Fibroblast of skin of abdomen (primary cell): ENCODE data around the gene COX6B2.

Source experiments
- DNase-seq: peaks from one replicate; pipeline ENCODE4 v3.0.0-alpha.2; 2013

Gene COX6B2

DNA sequence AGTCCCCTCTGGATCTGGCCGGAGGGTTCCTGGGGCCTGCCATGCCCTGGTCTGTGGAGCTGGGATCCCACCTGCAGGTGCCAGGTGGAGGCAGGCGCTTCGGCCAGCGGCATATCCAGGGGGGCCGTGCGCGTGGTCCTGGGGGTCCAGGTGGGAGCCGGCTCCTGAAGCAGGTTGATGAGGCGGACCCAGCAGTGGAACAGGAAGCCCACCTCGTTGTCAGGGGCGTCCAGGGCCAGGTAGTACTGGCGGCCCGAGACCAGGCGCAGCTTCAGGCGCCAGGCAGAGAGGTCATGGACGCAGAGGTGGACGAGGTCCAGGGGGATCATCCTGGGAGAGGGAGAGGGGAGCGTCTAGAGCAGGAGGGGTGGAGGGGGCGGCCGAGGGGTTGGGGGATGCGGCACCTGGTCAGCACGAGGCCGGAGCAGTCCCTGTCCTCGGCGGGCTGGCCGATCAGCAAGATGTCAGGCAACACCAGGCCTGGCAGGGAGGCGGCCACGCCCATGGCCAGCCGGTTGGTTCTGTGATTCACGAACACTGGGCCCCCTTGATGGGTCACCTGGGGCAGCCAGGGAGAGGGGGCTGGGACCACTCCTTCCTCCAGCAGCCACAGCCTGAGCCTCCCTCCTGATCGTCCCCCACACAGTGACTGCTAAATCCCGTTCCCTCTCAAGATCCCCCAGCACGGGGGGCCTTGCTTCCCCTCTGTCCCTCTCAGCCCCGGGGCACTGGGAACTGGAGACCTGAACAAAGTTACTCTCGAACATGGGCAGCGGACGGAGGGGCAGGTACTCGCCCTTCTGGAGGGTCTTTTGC is 7.9 kb upstream of the COX6B2 start:
- DNase-seq, result no peak

DNA sequence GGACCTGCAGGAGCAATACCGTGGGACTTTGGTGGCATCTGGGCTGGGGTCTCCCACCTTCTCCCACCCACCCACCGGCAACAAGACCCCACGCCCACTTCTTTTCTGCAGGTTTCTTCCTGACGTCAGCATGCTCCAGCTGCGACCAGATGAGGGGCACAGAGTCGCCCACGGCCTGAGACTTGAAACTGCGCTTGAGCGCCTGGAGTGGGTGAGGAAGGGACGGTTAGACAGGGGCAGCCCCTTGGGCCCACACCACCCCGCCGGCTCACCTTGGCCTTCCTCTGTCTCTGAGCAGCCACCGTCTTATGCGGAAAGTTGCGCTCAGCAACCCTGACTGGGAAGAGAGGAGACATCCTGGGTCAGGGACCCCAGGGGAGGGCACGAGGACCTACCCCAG is 6.4 kb upstream of the COX6B2 start:
- DNase-seq, result no peak

DNA sequence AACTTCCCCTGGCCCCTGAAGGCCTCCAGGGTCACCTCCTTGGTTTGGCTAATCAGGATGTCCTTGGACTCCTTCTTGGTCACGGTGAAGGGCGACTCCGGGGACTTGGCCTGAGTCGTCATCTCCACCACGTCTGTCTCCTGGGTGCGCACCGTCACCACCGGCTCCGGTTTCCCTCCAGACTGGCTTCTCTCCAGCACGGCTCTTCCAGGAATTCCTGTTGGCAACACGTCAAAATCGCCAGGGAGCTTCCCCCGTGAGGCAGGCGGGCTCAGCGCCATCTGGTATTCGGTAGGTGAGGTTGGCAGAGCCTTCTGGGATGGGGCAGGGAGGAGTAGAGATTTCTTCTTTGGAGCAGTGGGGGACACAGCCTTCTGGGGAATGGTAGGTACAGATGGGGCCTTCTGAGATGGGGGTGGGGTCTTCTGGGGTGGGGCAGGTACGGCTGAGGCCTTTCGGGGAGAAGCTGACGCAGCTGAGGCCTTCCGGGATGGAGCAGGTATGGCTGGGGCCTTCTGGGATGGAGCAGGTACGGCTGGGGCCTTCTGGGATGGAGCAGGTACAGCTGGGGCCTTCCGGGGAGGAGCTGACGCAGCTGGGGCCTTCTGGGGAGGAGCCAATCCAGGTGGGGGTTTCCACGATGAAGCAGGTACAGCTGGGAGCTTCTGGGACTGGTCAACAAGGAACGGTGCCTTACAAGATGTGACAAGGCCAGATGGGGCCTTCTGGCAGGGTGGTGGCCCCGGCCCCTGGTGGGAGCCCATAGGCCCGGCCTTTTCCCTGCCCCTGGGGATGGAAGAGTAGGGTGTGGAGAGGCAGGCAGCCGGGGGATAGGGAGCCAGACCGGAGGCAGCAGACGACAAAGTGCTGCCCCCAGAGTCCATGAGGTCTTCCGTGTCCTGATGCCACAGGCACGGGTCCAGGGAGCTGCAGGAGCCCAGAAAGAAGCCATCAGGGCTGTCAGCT is 4.7 kb upstream of the COX6B2 start:
- DNase-seq, result no peak

DNA sequence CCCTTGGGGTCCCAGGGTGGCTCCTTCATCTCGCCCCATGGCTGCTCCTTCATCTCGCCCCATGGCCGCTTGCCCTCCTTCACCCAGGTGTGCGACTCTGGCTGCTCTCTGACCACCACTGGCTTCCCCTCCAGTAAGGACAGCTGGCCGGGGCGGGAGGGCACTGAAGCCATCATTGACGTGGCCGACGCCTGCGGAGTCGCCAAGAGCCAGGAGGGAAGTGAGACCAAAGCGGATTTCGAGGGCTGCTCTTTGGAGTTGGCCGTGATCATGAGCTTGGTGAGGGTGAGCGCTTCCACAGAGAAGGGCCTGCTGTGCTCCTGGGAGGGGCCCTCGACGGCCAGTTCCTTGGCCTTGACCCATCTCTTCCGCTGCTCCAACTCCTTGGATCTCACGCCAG is 4.0 kb upstream of the COX6B2 start:
- no peak for DNase-seq

DNA sequence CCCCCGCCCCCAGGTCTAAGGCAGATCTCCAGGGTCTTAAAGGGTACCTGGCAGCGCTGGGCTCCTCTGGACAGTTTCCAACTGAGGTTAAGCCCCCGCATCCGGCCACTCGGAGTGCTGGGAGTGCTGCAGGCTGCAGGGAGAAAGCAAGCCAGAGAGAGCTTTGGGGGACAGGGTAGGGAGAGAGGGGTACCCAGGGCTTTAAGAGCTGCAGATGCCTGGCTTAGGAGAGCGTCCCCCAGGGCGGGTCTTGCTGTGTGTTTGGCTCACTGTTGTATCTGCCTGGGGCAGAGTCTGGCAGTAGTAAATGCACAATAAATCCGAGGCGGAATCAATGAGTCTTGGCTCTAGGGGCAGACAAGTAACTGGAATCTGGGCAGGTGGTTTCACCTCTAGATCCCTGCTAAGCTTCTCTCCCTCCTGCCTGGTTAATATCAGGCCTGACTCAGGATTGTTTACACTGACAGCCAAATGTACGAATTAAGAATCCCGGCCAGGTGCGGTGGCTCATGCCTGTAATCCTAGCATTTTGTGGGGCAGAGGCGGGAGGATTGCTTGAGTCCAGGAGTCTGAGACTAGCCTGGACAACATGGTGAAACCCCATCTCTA is 798 bp upstream of the COX6B2 start:
- no peak for DNase-seq

DNA sequence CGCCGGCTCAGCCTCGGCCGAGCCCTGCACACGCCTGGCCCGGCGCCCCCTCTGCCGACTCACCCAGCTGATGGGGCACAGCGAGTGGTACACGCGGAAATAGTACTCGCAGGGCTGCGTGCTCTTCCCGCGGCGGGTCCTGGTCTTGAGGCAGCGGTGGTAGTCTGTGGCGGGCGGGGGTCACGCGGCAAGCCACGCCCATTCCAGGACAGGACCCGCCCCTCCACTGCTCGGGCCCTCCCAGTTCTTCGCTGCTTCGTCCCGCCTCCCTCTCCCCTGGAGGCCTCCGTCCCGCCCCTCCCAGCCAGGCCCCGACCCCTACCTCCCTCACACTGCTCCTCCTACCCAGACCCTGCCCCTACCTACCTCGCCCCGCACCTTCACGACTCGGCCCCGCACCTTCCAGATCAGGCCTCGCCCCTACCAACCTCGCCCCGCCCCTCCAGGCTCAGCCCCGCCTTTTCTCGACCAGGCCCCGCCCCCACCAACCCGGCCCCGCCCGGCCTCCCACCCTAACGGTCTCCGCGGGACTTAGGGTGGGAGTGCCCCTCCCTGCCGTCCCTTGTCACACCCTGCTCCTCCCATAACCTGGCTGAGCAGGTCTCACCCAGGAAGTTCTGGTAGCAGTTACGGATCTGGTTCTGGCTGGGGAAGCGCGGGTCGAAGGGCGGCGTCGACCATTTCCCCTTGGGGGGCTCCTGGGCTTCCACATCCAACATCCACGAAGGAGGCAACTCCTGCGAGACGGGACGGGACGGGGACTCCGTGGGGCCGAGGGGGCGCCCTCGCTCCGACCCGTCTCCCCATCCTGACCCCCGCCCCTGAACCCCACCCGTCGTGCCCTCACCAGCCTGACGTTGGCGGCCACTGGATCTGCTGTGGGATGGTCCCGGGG is 469 bp downstream of the COX6B2 start:
- DNase-seq, result peak; percentile 50

DNA sequence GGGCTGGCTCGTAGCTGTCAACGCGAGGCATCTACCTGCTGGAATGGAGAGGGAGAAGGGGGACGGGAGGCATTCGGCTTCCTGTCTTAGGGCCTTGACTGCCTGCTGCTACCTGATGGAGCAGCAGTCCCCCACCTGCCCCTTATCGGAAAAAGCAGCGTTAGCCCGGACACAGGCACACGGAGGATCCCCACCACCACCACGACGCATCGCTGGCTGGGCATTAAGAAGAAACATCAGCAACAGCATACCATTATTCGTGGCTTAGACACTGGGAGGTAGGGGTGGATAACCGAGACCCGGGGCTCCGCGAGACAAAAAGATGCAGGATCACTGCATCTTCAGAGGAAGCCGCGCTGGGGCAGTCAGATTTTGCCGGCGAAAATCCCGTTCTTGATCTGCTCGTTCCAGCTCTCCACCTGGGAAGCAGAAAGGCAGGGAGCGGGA is 1.1 kb downstream of the COX6B2 start:
- no peak for DNase-seq

DNA sequence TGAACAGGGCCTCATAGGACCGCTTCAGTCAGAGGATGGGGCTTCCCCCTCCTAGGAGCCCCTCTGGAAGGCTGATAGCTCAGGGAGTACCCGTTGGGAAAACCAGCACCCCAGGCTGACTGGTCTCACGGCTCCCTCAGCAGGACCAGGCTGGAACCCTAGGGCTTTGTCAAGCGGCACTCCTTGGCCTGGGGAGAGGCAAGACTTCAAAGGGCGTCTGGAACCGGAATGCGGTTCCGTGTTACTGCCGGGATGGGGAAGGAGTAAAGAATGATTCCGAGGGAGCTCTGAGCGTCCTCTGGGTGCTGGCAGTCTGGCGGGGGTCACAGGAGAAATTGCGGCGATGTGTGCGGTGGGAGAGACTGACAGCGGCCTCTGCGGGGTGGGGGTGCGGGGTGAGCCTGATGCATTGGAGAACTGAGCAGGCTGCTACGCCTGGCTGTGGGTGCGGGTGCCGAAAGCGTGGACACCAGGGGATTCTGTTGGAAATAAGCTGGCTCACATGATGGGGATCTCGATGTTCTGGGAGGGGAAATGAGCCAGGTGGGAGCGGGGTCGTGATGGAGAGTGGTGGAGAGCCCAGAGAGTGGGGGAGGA is 1.9 kb downstream of the COX6B2 start:
- no peak for DNase-seq

DNA sequence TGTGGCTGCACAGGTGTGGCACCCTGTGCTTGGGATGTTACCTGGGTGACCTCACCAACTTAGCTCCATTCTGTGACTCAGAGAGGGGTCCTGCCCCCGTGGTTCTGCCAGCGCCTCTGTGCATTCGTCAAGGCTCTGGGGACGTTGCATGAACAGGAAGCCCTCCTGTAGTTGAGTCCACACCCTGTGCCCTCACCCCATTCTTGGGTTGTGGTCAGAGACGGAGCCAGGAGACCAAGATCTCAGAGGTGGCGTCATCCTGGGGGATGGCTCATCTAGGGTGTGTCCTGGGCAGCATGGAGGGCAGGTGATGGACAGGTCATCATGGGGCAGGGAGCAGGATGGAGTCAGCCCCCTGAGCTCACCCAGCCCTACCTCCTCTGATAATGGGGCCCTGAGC is 2.5 kb downstream of the COX6B2 start:
- DNase-seq, result no peak

DNA sequence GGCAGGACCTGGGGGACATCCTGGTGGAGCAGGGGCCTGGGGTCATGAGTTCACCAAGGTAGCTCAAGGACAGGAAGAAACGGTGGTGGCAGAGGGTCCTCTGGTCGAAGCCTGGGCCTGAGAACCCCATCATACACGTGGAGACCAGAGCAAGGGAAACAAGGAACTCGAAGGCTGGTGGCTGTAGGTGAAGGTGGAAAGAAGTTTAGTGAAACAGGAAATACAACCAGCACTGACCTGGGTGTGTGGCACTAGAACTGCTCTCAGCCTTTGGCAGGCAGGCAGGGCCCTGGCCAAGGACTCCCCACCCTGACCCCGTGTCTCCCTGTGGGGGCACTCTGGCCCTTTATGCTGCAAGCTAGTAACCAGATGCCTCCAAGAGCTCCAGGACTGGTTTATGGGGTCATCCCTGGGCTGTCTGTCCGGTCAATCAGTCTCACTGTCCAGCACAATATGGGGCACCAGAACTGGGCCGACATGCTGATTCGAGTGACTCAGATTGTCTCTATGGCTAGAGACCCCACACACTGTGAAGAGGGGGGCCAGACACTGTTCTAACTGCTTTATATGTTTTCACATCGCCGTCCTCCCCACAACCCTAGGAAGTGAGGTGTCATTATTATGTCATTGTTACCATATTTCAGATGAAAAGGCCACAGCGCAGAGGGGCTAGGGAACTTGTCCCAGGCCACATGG is 3.8 kb downstream of the COX6B2 start:
- no peak for DNase-seq

DNA sequence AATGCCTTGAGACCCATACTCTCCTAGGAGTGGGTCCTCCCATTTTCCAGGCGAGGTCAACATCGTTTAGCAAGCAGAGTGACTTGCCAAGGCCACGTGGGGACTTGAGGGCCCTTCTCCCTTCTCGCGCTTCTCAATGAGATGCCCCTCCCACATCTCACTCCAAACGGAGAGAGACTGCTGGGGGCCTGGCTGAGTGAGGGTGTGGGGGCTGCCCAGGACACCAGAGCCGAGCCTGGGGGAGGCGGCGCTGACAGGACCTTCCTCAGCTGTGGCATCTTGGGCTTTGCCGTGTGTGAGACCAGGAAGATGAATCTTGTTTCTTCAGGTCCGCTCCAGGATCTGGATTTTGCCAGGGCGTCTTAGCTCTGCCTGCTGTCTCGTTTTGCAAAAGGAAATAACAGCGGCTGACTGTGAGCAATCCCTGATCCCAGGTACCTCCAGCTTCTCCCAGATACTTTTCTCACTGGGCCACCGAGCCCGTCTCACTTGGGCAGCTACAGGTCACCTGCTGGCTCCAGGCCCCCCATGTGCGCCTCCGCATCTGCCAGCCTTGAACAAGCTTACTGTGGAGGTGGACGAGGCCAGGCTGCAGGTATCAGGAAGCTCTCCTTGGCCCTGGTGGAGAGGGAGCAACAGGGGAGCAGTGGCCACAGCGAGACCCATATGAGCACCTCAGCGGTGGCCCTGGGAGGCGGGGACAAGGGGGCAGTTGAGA is 6.0 kb downstream of the COX6B2 start:
- DNase-seq, result no peak

DNA sequence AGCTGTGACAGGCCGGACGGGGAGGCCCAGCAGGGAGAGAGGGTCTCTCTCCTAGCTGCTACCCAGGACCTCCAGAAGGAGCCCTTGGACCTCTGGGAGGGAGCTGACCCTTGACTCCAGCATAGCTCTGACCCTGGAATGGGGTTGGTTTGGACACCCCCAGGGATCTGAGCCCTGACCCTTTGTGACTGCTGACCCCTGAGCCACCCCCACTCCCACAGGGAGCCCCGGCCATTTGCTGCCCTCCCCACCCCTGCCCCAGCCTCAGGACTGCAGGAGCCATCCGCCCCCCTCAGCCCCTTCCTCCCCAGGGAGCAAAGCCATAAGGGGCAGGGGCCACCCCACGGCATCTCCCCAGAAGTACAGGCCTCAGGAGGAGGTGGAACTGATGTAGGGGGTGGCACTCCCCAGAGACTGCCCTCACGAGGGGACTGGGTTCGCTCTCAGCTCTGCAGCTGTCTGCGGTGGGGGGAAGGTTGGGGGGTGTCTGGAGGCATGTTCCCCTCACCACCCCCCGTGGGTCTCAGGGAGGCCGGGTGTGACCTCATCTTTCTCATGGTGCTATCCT is 7.0 kb downstream of the COX6B2 start:
- no peak for DNase-seq

DNA sequence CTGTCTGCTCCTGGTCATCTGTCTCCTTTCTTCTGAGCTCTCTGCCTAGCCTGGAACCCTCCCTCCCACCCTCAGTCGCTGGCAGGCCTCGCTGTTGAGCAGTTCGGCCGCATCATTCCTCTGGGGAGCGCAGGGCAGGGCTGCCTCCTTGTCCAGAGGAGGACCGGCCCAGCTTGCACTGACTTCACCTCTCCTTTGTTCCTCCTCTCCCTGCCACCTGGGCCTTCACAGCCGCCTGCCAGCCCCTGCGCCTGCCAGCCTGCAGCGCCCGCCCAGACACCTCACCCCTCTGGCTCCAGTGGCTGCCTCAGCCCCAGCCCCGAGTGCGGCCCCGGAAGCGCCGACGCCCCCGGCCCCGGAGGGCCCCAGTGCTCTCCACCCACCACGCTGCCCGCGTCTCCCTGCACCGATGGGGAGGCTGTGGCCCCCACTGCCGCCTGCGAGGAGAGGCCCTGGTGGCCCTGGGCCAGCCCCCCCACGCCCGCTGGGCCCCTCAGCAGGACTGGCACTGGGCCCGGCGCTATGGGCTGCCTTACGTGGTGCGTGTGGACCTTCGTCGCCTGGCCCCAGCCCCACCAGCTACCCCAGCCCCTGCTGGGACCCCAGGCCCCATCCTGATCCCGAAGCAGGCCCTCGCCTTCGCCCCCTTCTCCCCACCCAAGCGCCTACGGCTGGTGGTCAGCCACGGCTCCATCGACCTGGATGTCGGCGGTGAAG is 7.6 kb downstream of the COX6B2 start:
- no peak for DNase-seq

DNA sequence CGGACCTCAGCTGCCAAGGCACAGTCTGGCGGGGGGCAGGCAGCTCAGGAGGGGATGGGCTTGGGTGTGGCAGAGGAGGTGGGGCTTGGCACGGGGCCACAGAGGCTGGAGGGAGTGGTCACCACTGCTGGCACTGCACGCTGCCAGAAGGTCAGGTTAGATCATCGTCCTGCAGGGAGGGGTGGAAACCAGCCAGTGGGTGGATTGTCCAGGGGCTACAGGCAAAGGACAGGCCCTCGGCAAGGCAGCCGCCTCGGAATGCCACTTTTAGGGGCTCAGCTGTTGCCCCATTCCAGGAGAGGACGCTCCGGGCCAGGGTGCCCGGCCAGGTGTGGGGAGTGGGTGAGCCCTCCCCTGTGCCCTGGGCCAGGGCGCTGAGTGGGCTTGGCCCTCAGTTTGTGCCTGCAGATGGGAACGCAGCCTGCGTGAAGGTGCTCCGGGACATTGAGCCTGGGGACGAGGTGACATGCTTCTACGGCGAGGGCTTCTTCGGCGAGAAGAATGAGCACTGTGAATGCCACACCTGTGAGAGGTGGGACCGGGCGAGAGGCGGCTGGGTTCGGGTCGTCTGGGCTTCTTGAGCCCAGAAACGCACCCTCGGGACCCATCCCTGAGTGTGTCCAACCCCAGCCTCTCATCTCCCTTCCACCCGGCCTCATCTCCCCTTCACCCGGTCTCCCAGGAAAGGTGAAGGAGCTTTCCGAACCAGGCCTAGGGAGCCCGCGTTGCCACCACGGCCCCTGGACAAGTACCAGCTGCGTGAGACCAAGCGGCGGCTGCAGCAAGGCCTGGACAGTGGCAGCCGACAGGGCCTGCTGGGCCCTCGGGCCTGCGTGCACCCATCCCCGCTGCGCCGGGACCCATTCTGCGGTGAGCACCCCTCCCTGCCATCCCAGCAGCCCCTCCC is 8.4 kb downstream of the COX6B2 start:
- DNase-seq, result no peak

DNA sequence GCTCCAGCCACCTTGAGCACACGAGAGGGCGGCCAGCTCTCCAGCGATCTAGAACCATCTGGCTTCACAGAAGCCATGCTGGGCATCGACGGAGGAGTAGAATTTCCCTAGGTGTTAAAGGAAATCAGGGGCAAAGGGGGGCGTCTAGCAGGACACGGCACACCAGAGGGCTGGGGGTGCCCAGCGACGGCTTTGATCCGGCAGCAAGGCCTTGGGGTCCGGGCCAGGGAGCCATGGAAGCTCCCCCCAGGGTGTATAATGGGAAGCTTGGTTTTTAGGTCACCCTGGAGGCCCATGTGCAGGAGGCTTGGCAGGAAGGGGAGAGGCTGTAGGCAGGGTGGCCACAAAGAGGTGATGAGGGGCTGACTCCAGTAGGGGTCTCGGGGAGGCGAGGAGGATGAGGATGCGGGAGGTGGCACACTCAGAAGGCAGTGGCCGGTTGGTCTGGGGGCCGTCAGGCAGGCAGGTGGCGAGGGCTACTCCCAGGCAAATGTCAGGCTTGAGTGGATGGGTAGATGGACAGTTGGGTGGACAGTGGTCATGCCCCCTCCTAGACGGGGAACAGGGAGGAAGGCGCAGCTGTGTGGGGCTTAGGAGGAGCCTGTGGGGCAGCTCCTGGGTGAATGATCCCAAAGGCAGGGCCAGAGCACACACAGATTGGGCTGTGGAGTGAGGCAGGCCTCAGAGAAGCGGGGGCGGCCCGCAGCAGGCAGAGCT is 9.3 kb downstream of the COX6B2 start:
- DNase-seq, result no peak

DNA sequence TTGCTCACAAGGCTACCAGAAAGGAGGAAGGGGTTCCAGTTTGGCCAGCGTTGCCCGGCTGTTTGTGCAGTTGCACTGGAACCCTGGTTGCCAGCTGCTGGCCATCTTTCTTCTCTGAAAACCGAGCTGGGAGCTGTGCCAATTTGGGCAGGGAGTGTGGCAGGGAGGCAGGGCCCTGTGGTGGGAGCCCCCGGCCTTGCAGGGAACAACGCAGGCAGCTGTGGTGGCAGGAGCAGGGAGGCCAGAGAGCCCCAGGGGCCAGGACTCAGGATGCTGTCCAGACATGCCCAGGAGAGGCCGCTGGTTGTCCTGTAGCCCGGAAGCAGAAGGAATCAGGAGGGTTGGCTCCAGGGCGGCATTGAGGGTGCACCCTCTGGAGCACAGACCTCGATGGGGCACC is 10.1 kb downstream of the COX6B2 start:
- no peak for DNase-seq
